Measurements from ENCODE around the gene AIMP1. TPM values are rescaled to one million over a fixed set of nuclear protein-coding genes. Genes with fewer than 3 reads are reported as not detected.

AIMP1 gene
- total and polyA plus RNA-seq, 4 donors, result 26.8 to 43.1 (median 40.8) TPM

DNA sequence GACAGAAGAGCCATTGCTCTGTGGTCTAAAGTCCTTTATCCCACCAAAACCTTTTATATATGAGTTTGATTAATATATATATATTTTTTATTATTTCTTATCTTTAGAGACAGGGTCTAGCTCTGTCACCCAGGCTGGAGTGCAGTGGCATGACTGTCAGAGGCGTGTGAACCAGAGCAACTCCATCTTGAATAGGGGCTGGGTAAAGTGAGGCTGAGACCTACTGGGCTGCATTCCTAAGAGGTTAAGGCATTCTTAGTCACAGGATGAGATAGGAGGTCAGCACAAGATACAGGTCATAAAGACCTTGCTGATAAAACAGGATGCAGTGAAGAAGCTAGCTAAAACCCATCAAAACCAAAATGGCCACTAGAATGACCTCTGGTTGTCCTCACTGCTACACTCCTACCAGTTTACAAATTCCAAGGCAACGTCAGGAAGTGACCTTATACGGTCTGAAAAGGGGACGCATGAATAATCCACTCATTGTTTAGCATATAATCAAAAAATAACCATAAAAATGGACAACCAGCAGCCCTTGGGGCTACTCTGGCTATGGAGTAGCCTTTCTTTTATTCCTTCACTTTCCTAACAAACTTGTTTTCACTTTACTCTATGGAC is 10.8 kb upstream of the AIMP1 start:
- peaks cover 2% of the 10 kb centered on the region for H3K36me3 ChIP-seq (ENCODE audit: control insufficient read depth, insufficient read depth, low read length)
- H3K27ac ChIP-seq (ENCODE audit: low read depth, low read length), result no peak overlapping the region
- H3K4me3 ChIP-seq (ENCODE audit: low read depth, low read length), result no peak overlapping the region
- no peak for DNase-seq (ENCODE audit: low read depth in 4 of 6, low spot score in 6 of 6)
- H3K27me3 ChIP-seq (ENCODE audit: control insufficient read depth, insufficient read depth, low read length), result no peaks in the 10 kb centered on the region
- WGBS (ENCODE audit: insufficient coverage), result 97% methylated on average over 4 of the region's 4 CpGs
- no peaks in the 10 kb centered on the region for H3K4me1 ChIP-seq (ENCODE audit: control insufficient read depth, insufficient read depth, low read length)
- H3K9me3 ChIP-seq (ENCODE audit: control insufficient read depth, insufficient read depth, low read length), result no peaks in the 10 kb centered on the region

DNA sequence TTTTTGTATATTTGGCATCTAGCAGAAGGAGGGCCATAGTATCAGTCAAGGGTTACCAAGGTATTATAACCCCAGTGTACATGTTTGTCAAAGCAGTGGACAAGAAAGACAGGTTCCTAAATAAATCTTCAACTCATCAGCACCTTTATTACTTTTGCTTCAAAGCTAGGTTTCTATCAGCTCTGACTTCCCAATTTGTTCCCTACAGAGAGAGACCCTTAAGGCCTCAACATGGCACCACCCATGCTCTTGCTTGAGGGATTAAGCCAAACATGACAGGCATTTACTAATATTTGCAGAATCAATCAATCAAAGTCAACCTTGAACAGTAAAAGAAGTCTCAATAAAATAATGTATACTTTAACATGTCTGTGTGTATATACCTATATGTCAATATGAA is 9.8 kb upstream of the AIMP1 start:
- no peaks in the 10 kb centered on the region for H3K27me3 ChIP-seq (ENCODE audit: control insufficient read depth, insufficient read depth, low read length)

DNA sequence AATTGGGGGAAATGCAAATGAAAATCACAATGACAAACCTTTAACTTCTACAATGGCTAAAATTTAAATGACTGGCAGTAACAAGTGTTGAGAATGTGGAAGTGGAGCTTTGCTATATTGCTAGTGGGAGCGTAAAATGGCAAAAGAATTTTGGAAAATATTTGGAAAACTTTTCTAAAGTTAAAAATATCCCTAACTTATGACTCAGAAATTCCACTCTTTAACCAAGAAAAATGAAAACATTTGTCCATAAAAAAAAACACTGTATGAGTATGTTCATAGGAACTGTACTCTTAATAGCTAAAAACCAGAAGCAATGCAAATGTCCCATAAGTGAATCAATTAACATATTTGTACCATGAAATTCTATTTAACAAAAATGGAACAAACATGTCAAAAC is 4.0 kb upstream of the AIMP1 start:
- Histone ChIP-seq H3K36me3 (ENCODE audit: control insufficient read depth, insufficient read depth, low read length) (no peaks in the 10 kb centered on the region), H3K4me1 (ENCODE audit: control insufficient read depth, insufficient read depth, low read length) (peaks cover 5% of the 10 kb centered on the region), H3K27me3 (ENCODE audit: control insufficient read depth, insufficient read depth, low read length) (no peaks in the 10 kb centered on the region), H3K27ac (ENCODE audit: low read depth, low read length) (no peak overlapping the region), H3K9me3 (ENCODE audit: control insufficient read depth, insufficient read depth, low read length) (no peaks in the 10 kb centered on the region), H3K4me3 (ENCODE audit: low read depth, low read length) (no peak overlapping the region)
- no peak for DNase-seq (ENCODE audit: low read depth in 4 of 6, low spot score in 6 of 6)
- no CpG with 5 or more reads among the region's 1 CpG for WGBS (ENCODE audit: insufficient coverage)

More for the DNA sequence above, 9.8 kb upstream of the AIMP1 start:
- Histone ChIP-seq H3K4me1 (ENCODE audit: control insufficient read depth, insufficient read depth, low read length) (no peaks in the 10 kb centered on the region), H3K4me3 (ENCODE audit: low read depth, low read length) (no peak overlapping the region), H3K36me3 (ENCODE audit: control insufficient read depth, insufficient read depth, low read length) (peaks cover 2% of the 10 kb centered on the region), H3K27ac (ENCODE audit: low read depth, low read length) (no peak overlapping the region), H3K9me3 (ENCODE audit: control insufficient read depth, insufficient read depth, low read length) (no peaks in the 10 kb centered on the region)
- DNase-seq (ENCODE audit: low read depth in 4 of 6, low spot score in 6 of 6), result no peak

DNA sequence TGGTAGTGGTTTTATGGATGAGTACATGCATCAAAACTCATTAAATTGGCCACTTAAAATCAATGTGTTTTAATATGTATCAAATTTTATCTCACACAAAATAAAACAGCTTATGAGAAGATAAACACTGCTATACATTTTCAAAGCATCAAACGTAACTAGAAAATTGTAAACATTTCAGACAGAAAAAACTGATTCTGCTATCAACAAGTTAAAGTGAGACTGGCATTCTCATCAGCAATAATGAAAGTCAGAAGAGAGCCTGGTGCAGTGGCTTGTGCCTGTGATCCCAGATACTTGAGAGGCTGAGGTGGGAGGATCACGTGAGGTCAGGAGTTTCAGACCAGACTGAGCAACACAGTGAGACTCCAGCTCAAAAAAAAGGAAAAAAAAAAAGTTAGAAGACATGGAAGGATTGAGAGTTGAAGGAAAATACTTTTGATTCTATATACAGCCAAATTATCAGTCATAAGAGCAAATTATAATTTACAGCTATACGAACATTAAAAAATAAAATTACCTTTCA is 3.3 kb upstream of the AIMP1 start:
- H3K4me3 ChIP-seq (ENCODE audit: low read depth, low read length), result no peak overlapping the region
- WGBS (ENCODE audit: insufficient coverage), result no CpG with 5 or more reads among the region's 3 CpGs
- H3K9me3 ChIP-seq (ENCODE audit: control insufficient read depth, insufficient read depth, low read length), result no peaks in the 10 kb centered on the region
- H3K36me3 ChIP-seq (ENCODE audit: control insufficient read depth, insufficient read depth, low read length), result no peaks in the 10 kb centered on the region
- DNase-seq (ENCODE audit: low read depth in 4 of 6, low spot score in 6 of 6), result no peak
- H3K4me1 ChIP-seq (ENCODE audit: control insufficient read depth, insufficient read depth, low read length), result peaks cover 5% of the 10 kb centered on the region
- no peak overlapping the region for H3K27ac ChIP-seq (ENCODE audit: low read depth, low read length)
- no peaks in the 10 kb centered on the region for H3K27me3 ChIP-seq (ENCODE audit: control insufficient read depth, insufficient read depth, low read length)

DNA sequence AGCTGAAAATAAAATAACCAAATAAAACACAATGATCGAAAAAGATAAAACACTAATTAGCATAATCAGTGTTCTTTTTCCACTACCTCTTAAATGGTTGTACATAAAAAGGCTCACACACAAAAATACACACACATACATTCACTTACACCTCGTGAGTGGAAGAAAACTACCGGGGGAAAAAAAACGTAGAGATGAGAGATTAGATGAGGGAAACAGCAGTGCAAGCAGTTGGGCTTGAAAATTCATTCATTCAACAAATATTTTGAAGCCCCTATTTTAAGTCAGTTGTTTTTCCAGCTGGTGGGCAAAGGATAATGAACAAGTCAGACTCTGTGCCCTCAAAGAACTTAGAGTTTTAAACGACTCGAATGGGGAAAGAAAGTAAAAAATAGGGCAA is 1.4 kb upstream of the AIMP1 start:
- DNase-seq (ENCODE audit: low read depth in 4 of 6, low spot score in 6 of 6), result no peak
- Histone ChIP-seq H3K27ac (ENCODE audit: low read depth, low read length) (no peak overlapping the region), H3K36me3 (ENCODE audit: control insufficient read depth, insufficient read depth, low read length) (no peaks in the 10 kb centered on the region), H3K27me3 (ENCODE audit: control insufficient read depth, insufficient read depth, low read length) (no peaks in the 10 kb centered on the region), H3K9me3 (ENCODE audit: control insufficient read depth, insufficient read depth, low read length) (no peaks in the 10 kb centered on the region), H3K4me1 (ENCODE audit: control insufficient read depth, insufficient read depth, low read length) (peaks cover 5% of the 10 kb centered on the region), H3K4me3 (ENCODE audit: low read depth, low read length) (peak overlapping the region; percentile 98)
- whole genome bisulfite sequencing (ENCODE audit: insufficient coverage), result no CpG with 5 or more reads among the region's 6 CpGs

DNA sequence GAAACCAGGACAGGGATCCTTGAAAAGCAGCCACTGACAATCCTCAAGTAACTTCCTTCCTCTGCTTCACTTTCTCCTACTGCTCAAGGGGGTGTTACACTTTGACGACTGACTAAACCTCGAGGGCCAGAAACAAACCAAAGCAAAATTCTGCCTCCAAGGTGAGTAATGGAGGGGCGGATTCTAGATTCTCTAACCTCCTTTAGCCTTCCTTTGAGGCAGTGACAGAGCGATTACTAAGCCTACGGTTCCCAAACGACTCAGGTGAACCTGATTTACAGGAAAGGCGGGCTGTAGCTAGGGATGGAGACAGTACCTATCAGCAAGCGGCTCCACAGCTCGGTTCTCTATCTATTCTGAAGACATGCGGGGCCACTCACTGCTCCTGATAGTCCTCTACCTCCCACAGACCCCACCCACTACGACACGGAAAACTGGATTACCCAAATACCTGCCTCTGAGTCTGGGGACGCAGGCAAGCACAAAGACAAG is 828 bp upstream of the AIMP1 start:
- Histone ChIP-seq H3K36me3 (ENCODE audit: control insufficient read depth, insufficient read depth, low read length) (peaks cover under 1% of the 10 kb centered on the region), H3K4me1 (ENCODE audit: control insufficient read depth, insufficient read depth, low read length) (peaks cover 5% of the 10 kb centered on the region), H3K27ac (ENCODE audit: low read depth, low read length) (peak overlapping the region; percentile 98), H3K4me3 (ENCODE audit: low read depth, low read length) (peak overlapping the region; percentile 98), H3K9me3 (ENCODE audit: control insufficient read depth, insufficient read depth, low read length) (no peaks in the 10 kb centered on the region), H3K27me3 (ENCODE audit: control insufficient read depth, insufficient read depth, low read length) (no peaks in the 10 kb centered on the region)
- 0% methylated on average over 9 of the region's 13 CpGs for WGBS (ENCODE audit: insufficient coverage)
- DNase-seq (ENCODE audit: low read depth in 4 of 6, low spot score in 6 of 6), result peak in 1 of 6 donors; percentile 2

DNA sequence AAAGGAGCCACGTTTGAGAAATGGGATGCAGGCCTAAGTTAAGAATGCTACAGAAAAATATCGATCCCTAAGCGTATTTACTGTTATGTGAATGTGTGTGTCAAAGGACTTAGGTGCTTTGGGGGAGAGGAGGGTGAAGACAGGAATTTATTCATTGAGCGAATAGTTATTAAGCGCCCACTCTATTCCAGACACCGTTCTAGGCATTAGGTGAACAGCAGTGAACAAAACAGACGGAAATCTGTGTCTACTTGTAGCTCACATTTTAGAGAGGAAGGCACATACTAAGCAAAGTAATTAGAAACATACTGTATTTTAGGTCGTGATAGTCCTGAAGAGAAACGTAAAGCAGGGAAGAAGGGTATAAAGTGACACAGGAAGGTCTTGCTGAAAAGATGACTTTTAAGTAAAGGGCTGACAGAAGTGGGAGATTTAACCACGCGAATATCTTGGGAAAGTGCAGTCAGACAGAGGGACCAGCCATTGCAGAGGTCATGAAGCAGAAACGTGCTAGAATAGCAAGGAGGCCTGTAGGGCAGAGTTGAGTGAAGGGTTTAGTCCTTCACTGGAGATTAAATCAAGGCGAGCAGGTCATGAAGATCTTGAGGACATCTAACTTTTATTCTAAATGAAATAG is 541 bp downstream of the AIMP1 start:
- no peaks in the 10 kb centered on the region for H3K27me3 ChIP-seq (ENCODE audit: control insufficient read depth, insufficient read depth, low read length)
- no peaks in the 10 kb centered on the region for H3K9me3 ChIP-seq (ENCODE audit: control insufficient read depth, insufficient read depth, low read length)
- H3K27ac ChIP-seq (ENCODE audit: low read depth, low read length), result peak overlapping the region; percentile 98
- peaks cover 5% of the 10 kb centered on the region for H3K4me1 ChIP-seq (ENCODE audit: control insufficient read depth, insufficient read depth, low read length)
- H3K36me3 ChIP-seq (ENCODE audit: control insufficient read depth, insufficient read depth, low read length), result peaks cover 10% of the 10 kb centered on the region
- under 1% methylated on average over 10 of the region's 13 CpGs for WGBS (ENCODE audit: insufficient coverage)
- peak overlapping the region; percentile 98 for H3K4me3 ChIP-seq (ENCODE audit: low read depth, low read length)
- DNase-seq (ENCODE audit: low read depth in 4 of 6, low spot score in 6 of 6), result no peak

DNA sequence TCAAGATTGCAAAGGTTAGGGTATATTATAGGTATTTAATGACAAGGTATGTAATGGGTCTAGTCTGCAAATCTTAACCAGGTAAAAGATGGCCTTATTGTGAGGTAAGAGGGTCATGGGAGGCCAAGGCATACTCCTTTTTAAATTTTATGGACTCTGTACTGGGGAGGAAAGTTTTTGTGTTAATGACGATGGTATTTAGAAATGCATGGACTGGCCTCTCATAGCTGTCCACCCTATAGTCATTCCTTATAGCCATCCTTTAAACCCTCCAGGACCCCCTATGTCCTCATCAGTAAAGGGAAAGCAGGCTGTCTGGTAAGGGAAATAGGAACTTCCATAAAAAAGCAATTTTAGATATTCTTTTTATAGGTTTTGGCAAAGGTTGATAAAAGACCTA is 1.5 kb downstream of the AIMP1 start:
- no peak for DNase-seq (ENCODE audit: low read depth in 4 of 6, low spot score in 6 of 6)
- no peak overlapping the region for H3K4me3 ChIP-seq (ENCODE audit: low read depth, low read length)

DNA sequence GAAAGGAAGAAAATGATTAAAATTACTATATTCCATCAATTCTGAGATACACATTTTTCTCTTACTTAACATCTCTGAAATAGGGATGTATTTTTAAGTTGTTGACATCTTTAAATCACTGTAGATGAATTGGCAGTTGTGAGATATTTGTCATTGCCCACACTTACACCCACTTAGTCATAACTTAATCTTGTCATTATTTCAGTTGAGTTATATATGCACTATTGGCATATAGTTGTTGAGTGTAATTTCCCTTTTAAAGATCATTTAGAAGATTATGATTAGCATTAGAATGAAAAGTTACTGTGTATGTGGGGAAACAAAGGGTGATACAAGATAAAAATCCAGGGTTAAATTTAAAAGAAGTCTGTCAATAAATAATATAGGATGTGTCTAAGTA is 2.2 kb downstream of the AIMP1 start:
- H3K4me1 ChIP-seq (ENCODE audit: control insufficient read depth, insufficient read depth, low read length), result peaks cover 5% of the 10 kb centered on the region
- no peak overlapping the region for H3K4me3 ChIP-seq (ENCODE audit: low read depth, low read length)
- H3K27ac ChIP-seq (ENCODE audit: low read depth, low read length), result no peak overlapping the region
- H3K27me3 ChIP-seq (ENCODE audit: control insufficient read depth, insufficient read depth, low read length), result no peaks in the 10 kb centered on the region
- H3K9me3 ChIP-seq (ENCODE audit: control insufficient read depth, insufficient read depth, low read length), result no peaks in the 10 kb centered on the region
- H3K36me3 ChIP-seq (ENCODE audit: control insufficient read depth, insufficient read depth, low read length), result peaks cover 12% of the 10 kb centered on the region
- DNase-seq (ENCODE audit: low read depth in 4 of 6, low spot score in 6 of 6), result no peak

More for the DNA sequence above, 1.5 kb downstream of the AIMP1 start:
- WGBS (ENCODE audit: insufficient coverage), result no CpG with 5 or more reads among the region's 1 CpG
- peaks cover 5% of the 10 kb centered on the region for H3K4me1 ChIP-seq (ENCODE audit: control insufficient read depth, insufficient read depth, low read length)
- H3K36me3 ChIP-seq (ENCODE audit: control insufficient read depth, insufficient read depth, low read length), result peaks cover 12% of the 10 kb centered on the region
- H3K27me3 ChIP-seq (ENCODE audit: control insufficient read depth, insufficient read depth, low read length), result no peaks in the 10 kb centered on the region
- no peaks in the 10 kb centered on the region for H3K9me3 ChIP-seq (ENCODE audit: control insufficient read depth, insufficient read depth, low read length)
- no peak overlapping the region for H3K27ac ChIP-seq (ENCODE audit: low read depth, low read length)

DNA sequence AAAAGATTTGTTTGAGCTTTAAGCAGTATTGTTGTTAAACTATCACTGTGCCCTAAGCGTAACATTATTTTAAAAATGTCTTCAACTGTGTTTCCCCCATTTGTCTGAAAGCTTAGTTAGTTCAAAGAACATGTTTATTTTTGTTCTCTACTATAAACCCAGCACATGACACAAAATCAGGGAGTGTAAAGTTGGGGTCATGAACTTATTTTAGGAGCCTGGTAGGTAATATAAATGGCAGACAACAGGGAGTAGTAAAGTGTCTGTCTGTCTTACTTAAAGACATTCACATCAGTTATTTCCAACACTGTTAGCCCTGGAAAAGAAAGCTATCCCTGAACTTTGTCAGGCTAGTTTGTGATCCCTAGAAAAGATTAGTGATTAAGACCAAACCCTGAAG is 3.9 kb downstream of the AIMP1 start:
- Histone ChIP-seq H3K27me3 (ENCODE audit: control insufficient read depth, insufficient read depth, low read length) (no peaks in the 10 kb centered on the region), H3K27ac (ENCODE audit: low read depth, low read length) (no peak overlapping the region), H3K4me1 (ENCODE audit: control insufficient read depth, insufficient read depth, low read length) (no peaks in the 10 kb centered on the region), H3K4me3 (ENCODE audit: low read depth, low read length) (no peak overlapping the region), H3K36me3 (ENCODE audit: control insufficient read depth, insufficient read depth, low read length) (peaks cover 12% of the 10 kb centered on the region), H3K9me3 (ENCODE audit: control insufficient read depth, insufficient read depth, low read length) (no peaks in the 10 kb centered on the region)
- no peak for DNase-seq (ENCODE audit: low read depth in 4 of 6, low spot score in 6 of 6)
- WGBS (ENCODE audit: insufficient coverage), result no CpG with 5 or more reads among the region's 1 CpG

All from spinal cord (tissue), 10 donors.